Muscle of back (tissue), 11 donors: ENCODE results near the gene RPL14. TPM values are rescaled to one million over a fixed set of nuclear protein-coding genes. Genes with fewer than 3 reads are reported as not detected.
"Not testable (repeated sequence)": the region's sequence is repeated elsewhere in the genome, so short reads cannot be mapped to it uniquely, and the experiment has no call there.

ENCODE experiments used
- DNase-seq, 3 donors: peaks; one replicate each; pipeline versions ENCODE4 v3.0.0 to v3.0.0-alpha.2; 2013
- polyA plus RNA-seq, 10 donors: library from polyadenylated mRNA; unstranded; fragments of 120-200 nt; gene quantifications; one replicate each; pipeline ENCODE4 v1.2.1, GENCODE V29; 2013; ENCODE audit not compliant: insufficient read length in 10 of 10

The RPL14 gene
- polyA plus RNA-seq, 10 donors, result 2,533 to 2,974 (median 2,700) TPM

- DNase-seq, result not testable (repeated sequence)
These were observed 3.3 kb downstream of the RPL14 start for GRCh38 chr3:40460481-40460880.

GRCh38 chr3:40461161-40461560, 4.0 kb downstream of the RPL14 start:
- no peak for DNase-seq

- not testable (repeated sequence) for DNase-seq
These were observed 5.7 kb downstream of the RPL14 start for GRCh38 chr3:40462838-40463237.

- no peak for DNase-seq
These were observed 6.4 kb downstream of the RPL14 start for GRCh38 chr3:40463579-40463978.

GRCh38 chr3:40464339-40465110, 7.4 kb downstream of the RPL14 start:
- no peak for DNase-seq

DNA sequence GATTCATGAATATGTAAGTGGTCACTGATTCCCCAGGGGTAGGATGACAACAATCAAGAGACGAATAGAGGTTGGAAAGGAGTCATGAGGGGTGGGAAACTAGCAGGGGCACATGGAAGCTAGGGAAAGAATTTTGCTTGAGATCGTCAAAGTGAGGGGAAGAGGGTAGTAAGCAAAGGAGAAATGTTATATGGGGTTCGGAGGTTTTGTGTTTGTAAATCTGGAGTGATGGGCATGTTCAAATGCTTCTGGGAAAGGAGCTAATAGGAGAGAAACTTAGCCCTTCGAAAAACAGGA, 7.9 kb downstream of the RPL14 start:
- DNase-seq, result no peak

- no peak for DNase-seq
These were observed 8.3 kb downstream of the RPL14 start for GRCh38 chr3:40465456-40465855.

GRCh38 chr3:40468018-40468417, 10.9 kb downstream of the RPL14 start:
- DNase-seq, result no peak

GRCh38 chr3:40470701-40471100, 13.6 kb downstream of the RPL14 start:
- DNase-seq, result no peak

- DNase-seq, result peak; percentile 65 to 93 (median 85)
These were observed 19.6 kb downstream of the RPL14 start, which contains the start of gene ZNF619 for GRCh38 chr3:40476478-40477470. Gene ZNF619, plus strand, starts transcription at chr3:40477122. Its CDS starts 858 bp downstream, at chr3:40477980.

DNA sequence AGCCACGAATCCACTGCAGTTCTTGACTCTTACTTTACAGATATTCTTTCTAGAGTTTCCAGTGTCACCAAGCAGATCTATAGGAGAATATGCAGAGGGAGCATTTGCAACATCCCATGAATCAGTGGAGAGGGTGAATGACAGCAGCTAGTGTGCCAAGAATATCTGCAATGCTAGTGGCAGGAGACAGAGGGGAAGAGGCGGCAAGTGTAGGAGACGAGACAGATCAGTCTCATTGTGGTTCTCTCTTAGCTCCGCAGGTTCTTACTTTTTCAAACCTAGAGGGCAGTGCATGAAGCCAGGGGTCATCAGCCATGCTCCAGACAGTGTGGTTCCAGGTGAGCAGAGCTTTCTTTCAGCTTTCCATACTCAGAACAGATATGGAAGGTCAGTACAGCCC, 20.5 kb downstream of the RPL14 start:
- DNase-seq, result no peak

DNA sequence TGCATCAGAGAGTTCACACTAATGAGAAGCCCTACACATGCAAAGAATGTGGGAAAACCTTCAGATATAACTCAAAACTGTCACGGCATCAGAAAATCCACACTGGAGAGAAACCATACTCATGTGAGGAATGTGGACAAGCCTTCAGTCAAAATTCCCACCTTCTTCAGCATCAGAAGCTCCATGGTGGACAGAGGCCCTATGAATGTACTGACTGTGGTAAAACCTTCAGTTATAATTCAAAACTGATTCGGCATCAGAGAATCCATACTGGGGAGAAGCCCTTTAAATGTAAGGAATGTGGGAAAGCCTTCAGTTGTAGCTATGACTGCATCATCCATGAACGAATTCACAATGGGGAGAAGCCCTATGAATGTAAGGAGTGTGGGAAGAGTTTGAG, 30.0 kb downstream of the RPL14 start:
- DNase-seq, result no peak

DNA sequence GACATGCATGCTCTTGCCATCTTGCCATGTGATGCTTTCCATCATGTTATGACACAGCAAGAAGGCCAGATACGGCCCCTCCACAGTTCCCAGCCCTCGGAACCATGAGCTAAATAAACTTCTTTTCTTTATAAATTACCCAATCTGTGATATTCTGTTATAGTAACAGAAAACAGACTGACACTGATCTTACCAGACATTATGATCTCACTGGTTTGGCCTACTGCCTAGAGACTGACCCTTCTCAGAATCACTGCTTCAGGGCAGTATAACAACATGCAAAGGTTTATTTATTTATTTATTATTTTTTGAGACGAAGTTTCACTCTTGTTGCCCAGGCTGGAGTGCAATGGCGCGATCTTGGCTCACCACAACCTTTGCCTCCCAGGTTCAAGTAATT, 33.8 kb downstream of the RPL14 start:
- no peak for DNase-seq

DNA sequence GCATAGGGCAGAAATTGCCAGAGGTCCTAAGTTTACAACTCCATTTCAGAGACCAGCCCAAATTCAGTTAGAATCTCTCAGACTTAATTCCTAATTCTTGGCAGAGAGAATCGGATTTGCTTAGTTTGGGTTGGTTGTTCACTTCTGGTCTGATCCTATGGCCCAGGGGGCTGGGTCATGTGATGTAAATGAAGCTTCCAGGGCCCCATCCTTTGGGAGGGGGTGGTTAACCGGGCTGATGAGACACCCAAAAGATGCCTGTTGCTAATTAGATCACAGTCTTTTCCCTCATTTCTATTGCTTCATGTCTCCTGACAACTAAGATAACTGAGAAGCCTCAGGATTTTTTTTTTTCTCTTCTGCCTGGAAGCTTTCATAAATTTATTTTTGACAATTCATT, 37.6 kb downstream of the RPL14 start:
- DNase-seq, result peak in 1 of 3 donors; percentile 15

DNA sequence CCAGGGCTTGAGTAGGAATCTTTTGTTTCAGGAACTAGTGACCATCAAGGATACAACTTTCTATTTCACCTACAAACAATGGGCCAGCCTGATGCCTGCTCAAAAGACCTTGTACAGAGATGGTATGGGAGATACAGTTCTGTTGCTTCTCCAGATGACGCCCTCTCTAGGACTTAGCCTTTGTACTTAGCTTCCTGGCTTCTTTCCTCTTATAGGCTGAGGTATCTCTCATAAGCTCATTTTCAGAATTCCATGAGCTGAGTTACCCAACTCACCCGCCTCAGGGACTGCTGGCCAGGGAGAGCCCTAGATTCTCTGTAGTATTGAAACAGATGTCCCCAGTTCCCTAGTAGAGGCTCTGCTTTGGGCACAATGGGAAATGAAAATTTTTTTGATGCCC, 40.1 kb downstream of the RPL14 start:
- no peak for DNase-seq

GRCh38 chr3:40499952-40500351, 42.8 kb downstream of the RPL14 start:
- DNase-seq, result no peak

GRCh38 chr3:40502034-40502433, 44.9 kb downstream of the RPL14 start:
- DNase-seq, result no peak

DNA sequence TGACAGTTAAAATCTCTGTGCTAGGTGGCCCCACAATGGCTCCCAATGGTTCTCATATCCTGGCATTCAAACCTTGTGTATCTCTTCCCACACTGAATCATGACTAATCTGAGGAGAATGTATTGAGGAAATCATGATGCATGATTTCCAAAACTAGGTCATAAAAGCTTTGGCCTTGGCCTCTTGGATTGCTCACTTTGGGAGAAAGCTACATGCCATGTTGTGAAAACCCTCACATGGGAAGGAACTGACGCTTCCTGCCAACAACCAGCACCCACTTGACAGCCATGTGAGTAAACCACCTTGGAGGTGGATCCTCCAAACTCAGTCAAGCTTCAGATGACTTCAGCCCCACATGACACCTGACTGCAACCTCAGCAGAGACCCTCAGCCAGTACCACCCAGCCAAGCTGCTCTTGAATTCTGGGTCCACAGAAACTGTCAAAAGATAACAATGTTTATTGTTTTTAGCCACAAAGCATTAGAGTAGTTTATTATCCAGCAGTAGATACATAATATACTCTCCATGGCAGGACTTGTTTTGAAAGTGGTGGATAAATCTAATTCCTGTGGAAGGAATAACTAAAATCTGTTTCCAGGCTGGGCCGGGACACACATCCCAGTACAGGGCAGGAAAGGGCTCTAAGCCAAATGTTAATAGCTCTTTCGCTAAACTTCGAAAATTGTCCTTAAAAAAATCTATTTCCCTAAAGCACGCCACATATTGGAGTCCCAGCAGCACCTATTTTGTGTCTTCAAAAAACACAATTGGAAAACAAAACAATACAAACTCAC, 47.7 kb downstream of the RPL14 start:
- peak in 2 of 3 donors; percentile 18 to 86 for DNase-seq

GRCh38 chr3:40505599-40506462, 48.7 kb downstream of the RPL14 start, which contains the start of gene ZNF620:
Gene ZNF620, plus strand, starts transcription at chr3:40506039. Its CDS starts 314 bp downstream, at chr3:40506353.
- DNase-seq, result peak; percentile 62 to 81 (median 74)

DNA sequence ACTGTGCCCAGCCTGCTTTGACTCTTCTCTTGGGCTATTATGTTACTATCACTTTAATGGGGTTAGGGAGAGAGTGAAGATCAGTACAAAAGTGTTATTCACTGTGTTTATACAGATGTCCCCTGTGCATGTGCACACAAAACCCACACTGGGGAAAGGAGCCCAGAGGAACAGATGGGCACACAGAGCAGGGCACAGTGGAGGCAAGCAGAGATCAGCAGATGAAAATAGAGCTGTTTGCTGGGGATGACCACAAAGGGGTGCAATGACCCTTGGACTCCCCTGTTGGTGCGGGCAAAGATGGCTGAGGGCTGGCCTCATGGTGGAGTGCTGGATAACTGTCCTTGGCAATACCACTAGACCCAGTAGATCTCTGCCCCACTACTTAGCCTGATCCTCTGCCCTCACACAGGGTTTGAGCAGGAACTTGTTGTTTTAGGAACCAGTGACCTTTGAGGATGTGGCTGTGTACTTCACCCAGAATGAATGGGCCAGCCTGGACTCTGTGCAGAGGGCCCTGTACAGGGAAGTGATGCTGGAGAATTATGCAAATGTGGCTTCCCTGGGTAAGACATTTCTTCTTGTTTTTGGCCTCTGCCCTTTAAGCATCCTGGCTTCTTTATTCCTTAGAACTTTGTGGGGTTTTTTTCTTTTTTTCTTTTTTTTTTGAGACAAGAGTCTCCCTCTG, 54.0 kb downstream of the RPL14 start:
- no peak for DNase-seq
